H4 (cell line): ENCODE data around the gene CBLL1. TPM values are rescaled to one million over a fixed set of nuclear protein-coding genes. Genes with fewer than 3 reads are reported as not detected.
A peak's percentile ranks its signal among the peaks of the same experiment; 100 is the strongest.

Experiments
- DNase-seq: peaks from one replicate; pipeline ENCODE4 v3.0.0-alpha.2; 2015; ENCODE audit warnings: low spot score
- total RNA-seq: library from RNA; depleted of rRNA; stranded (reverse); fragments of >200 nt; shearing (Covaris generic); gene quantifications from 2 replicates; pipeline ENCODE4 v1.2.3, GENCODE V29; 2014; rRNA removed

Gene CBLL1
- 38.5 and 38.9 TPM in 2 replicates for total RNA-seq

- peak; percentile 92 for DNase-seq
These were observed at the start of gene CBLL1 for GRCh38 chr7:107743567-107744344. CBLL1 (plus strand) TSS chr7:107744142; CDS start chr7:107744164, 22 bp downstream.

GRCh38 chr7:107694386-107694785 lies 49.6 kb upstream of the CBLL1 start:
- DNase-seq, result no peak

GRCh38 chr7:107696330-107696946 lies 47.5 kb upstream of the CBLL1 start:
- no peak for DNase-seq

GRCh38 chr7:107697321-107698049 lies 46.5 kb upstream of the CBLL1 start:
- no peak for DNase-seq

- DNase-seq, result no peak
These were observed 43.4 kb upstream of the CBLL1 start for GRCh38 chr7:107700570-107700969.

GRCh38 chr7:107701191-107701590 lies 42.8 kb upstream of the CBLL1 start:
- no peak for DNase-seq

- DNase-seq, result no peak
These were observed 40.7 kb upstream of the CBLL1 start for GRCh38 chr7:107703219-107703618.

GRCh38 chr7:107703872-107704271 lies 40.1 kb upstream of the CBLL1 start:
- no peak for DNase-seq

GRCh38 chr7:107708956-107709355 lies 35.0 kb upstream of the CBLL1 start:
- no peak for DNase-seq

GRCh38 chr7:107711301-107711700 lies 32.6 kb upstream of the CBLL1 start:
- no peak for DNase-seq

- no peak for DNase-seq
These were observed 31.9 kb upstream of the CBLL1 start for GRCh38 chr7:107712025-107712424.

- DNase-seq, result no peak
These were observed 31.0 kb upstream of the CBLL1 start for GRCh38 chr7:107712896-107713295.

- DNase-seq, result no peak
These were observed 28.4 kb upstream of the CBLL1 start for GRCh38 chr7:107715531-107715930.

- DNase-seq, result no peak
These were observed 25.3 kb upstream of the CBLL1 start for GRCh38 chr7:107718456-107719193.

- no peak for DNase-seq
These were observed 22.7 kb upstream of the CBLL1 start for GRCh38 chr7:107721286-107721685.

- no peak for DNase-seq
These were observed 20.7 kb upstream of the CBLL1 start for GRCh38 chr7:107723255-107723654.

- peak; percentile 43 for DNase-seq
These were observed 18.7 kb upstream of the CBLL1 start for GRCh38 chr7:107725138-107725740.

GRCh38 chr7:107726356-107727130 lies 17.4 kb upstream of the CBLL1 start:
- DNase-seq, result no peak

GRCh38 chr7:107728276-107728675 lies 15.7 kb upstream of the CBLL1 start:
- no peak for DNase-seq

GRCh38 chr7:107742678-107743566 lies 1.0 kb upstream of the CBLL1 start:
- no peak for DNase-seq
